Mesothelial cell of epicardium (in vitro differentiated cells): ENCODE data around the gene ATRN. TPM values are rescaled to one million over a fixed set of nuclear protein-coding genes. Genes with fewer than 3 reads are reported as not detected.

ENCODE experiments used
- DNase-seq, 2 experiments: peaks; one replicate each; pipeline ENCODE4 v3.0.0; 2021; ENCODE audit warnings: low spot score in 2 of 2; ENCODE audit not compliant: unreplicated experiment in 2 of 2
- H3K27ac Mint-ChIP-seq: 2 replicates; pipeline ENCODE4 v1.8.0; 2021; ENCODE audit warnings: mixed read lengths
- H3K27me3 Mint-ChIP-seq: 2 replicates; pipeline ENCODE4 v1.8.0; 2021; ENCODE audit warnings: low read depth, mixed read lengths
- H3K36me3 Mint-ChIP-seq: 2 replicates; pipeline ENCODE4 v1.8.0; 2021; ENCODE audit warnings: mixed read lengths
- H3K4me1 Mint-ChIP-seq: 2 replicates; pipeline ENCODE4 v1.8.0; 2021; ENCODE audit warnings: mixed read lengths
- H3K4me3 Mint-ChIP-seq: 2 replicates; pipeline ENCODE4 v1.8.0; 2021; ENCODE audit warnings: mild to moderate bottlenecking, moderate library complexity, mixed read lengths
- H3K9me3 Mint-ChIP-seq: 2 replicates; pipeline ENCODE4 v1.8.0; 2021; ENCODE audit warnings: mixed read lengths
- total RNA-seq: library from RNA; stranded (reverse); gene quantifications from 3 replicates; pipeline ENCODE4 v1.2.1, GENCODE V29; 2021
- TF ChIP-seq, protein P1 (sequence below): fragments of 200-600 bp; sonication (generic); IDR thresholded peaks from one replicate; pipeline ENCODE4 v1.5.0; 2021; ENCODE audit warnings: antibody characterized with exemption; ENCODE audit not compliant: unreplicated experiment

ATRN gene
- total RNA-seq, 1 donor from 2014 or later, result 47.5 TPM

GRCh38 chr20:3696745-3697587 is 226.1 kb downstream of the ATRN start:
- Mint-ChIP-seq H3K36me3 (no peaks in the 10 kb centered on the region), H3K4me3 (no peak overlapping the region), H3K9me3 (no peaks in the 10 kb centered on the region), H3K27me3 (no peaks in the 10 kb centered on the region), H3K4me1 (peaks cover 2% of the 10 kb centered on the region), H3K27ac (no peak overlapping the region)
- DNase-seq, result no peak
- TF ChIP-seq, protein P1, sequence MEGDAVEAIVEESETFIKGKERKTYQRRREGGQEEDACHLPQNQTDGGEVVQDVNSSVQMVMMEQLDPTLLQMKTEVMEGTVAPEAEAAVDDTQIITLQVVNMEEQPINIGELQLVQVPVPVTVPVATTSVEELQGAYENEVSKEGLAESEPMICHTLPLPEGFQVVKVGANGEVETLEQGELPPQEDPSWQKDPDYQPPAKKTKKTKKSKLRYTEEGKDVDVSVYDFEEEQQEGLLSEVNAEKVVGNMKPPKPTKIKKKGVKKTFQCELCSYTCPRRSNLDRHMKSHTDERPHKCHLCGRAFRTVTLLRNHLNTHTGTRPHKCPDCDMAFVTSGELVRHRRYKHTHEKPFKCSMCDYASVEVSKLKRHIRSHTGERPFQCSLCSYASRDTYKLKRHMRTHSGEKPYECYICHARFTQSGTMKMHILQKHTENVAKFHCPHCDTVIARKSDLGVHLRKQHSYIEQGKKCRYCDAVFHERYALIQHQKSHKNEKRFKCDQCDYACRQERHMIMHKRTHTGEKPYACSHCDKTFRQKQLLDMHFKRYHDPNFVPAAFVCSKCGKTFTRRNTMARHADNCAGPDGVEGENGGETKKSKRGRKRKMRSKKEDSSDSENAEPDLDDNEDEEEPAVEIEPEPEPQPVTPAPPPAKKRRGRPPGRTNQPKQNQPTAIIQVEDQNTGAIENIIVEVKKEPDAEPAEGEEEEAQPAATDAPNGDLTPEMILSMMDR, result no peak

DNA sequence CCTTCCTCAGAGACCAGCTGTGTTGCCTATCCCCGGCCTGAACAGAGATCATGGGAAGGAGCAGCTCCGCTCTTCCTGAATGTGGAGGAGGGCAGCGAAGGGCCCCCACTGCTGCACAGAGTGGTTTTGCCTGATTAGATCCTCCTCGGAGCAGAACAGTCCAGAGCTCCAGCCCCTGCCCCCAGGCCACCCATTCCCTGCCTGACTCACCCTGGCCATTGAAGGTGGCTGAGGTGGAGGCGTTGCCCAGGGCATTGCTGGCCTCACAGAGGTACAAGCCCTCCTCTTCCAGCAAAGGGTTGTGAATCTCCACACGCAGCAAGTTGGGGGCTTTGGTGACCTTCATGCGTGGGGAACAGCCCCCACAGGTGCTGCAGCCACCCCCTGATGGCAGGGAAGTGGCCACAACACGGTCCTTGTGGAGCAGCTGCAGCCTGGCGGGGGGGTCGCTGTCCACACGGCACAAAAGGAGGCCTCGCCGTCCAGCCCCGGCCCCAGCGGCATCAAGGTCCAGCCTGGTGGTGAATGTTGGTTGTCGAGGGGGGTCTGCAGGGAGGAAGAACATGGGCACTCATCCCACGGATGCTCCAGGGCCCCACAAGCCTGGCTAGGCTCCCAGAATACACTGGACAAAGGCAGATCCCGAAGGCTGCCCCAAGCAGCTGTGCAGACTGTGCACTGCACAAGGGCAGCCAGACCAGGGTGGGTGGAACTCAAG is 226.9 kb downstream of the ATRN start:
- no peak for DNase-seq
- Mint-ChIP-seq H3K4me1 (peaks cover 2% of the 10 kb centered on the region), H3K9me3 (no peaks in the 10 kb centered on the region), H3K4me3 (no peak overlapping the region), H3K36me3 (no peaks in the 10 kb centered on the region), H3K27ac (no peak overlapping the region), H3K27me3 (no peaks in the 10 kb centered on the region)
- TF ChIP-seq, protein P1, result no peak

GRCh38 chr20:3698591-3699001 is 227.8 kb downstream of the ATRN start:
- no peaks in the 10 kb centered on the region for H3K27me3 Mint-ChIP-seq
- H3K4me1 Mint-ChIP-seq, result peaks cover 2% of the 10 kb centered on the region
- H3K36me3 Mint-ChIP-seq, result no peaks in the 10 kb centered on the region
- no peaks in the 10 kb centered on the region for H3K9me3 Mint-ChIP-seq
- H3K4me3 Mint-ChIP-seq, result no peak overlapping the region
- no peak for DNase-seq
- H3K27ac Mint-ChIP-seq, result no peak overlapping the region
- TF ChIP-seq, protein P1, result no peak

DNA sequence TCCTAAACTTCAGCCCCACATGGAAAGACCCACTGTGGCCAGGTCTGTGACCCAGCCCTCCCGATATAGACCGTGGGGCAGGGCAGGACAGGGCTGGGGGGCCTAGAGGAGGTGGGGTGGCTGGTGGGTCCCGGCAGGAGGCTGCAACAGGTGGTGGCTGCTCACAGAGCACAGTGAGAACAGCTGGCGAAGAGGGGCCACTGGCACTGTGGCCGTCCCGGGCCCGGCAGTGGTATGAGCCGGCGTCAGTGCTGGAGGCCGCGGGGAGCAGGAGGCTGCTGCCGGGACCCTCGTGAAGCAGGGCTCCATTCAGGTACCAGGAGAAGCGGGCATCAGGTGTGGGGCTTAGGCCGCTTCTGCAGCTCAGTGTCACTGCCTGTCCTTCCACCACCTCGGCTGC is 228.2 kb downstream of the ATRN start:
- H3K4me3 Mint-ChIP-seq, result no peak overlapping the region
- peaks cover 2% of the 10 kb centered on the region for H3K4me1 Mint-ChIP-seq
- TF ChIP-seq, protein P1, result no peak
- H3K27ac Mint-ChIP-seq, result no peak overlapping the region
- no peaks in the 10 kb centered on the region for H3K36me3 Mint-ChIP-seq
- no peaks in the 10 kb centered on the region for H3K27me3 Mint-ChIP-seq
- DNase-seq, result no peak
- no peaks in the 10 kb centered on the region for H3K9me3 Mint-ChIP-seq

Other genes starting within 250 kb of the ATRN start
- gene SLC4A11, start 231.8 kb upstream of the ATRN start, total RNA-seq, result 1.0 to 2.5 TPM (median 1.9 TPM) in 3 replicates
- 18.0 to 20.3 TPM (median 20.2 TPM) in 3 replicates for gene DNAAF9, start 63.3 kb upstream of the ATRN start, total RNA-seq
- not detected in 3 replicates for gene GFRA4, start 192.4 kb downstream of the ATRN start, total RNA-seq
- 83.0 to 91.1 TPM (median 87.4 TPM) in 3 replicates for gene ADAM33, start 211.0 kb downstream of the ATRN start, total RNA-seq
- 0.04 TPM in 1 of 3 replicates, not detected in the others for gene SIGLEC1, start 241.6 kb downstream of the ATRN start, total RNA-seq